HG03045 (cell line): ENCODE data around the gene SOCS7.

Experiments
- ATAC-seq: cut with Tn5 transposase; IDR thresholded peaks from one replicate; pipeline ENCODE4 v1.9.1; 2021; ENCODE audit warnings: mild to moderate bottlenecking, moderate library complexity; ENCODE audit not compliant: unreplicated experiment

SOCS7 gene

DNA sequence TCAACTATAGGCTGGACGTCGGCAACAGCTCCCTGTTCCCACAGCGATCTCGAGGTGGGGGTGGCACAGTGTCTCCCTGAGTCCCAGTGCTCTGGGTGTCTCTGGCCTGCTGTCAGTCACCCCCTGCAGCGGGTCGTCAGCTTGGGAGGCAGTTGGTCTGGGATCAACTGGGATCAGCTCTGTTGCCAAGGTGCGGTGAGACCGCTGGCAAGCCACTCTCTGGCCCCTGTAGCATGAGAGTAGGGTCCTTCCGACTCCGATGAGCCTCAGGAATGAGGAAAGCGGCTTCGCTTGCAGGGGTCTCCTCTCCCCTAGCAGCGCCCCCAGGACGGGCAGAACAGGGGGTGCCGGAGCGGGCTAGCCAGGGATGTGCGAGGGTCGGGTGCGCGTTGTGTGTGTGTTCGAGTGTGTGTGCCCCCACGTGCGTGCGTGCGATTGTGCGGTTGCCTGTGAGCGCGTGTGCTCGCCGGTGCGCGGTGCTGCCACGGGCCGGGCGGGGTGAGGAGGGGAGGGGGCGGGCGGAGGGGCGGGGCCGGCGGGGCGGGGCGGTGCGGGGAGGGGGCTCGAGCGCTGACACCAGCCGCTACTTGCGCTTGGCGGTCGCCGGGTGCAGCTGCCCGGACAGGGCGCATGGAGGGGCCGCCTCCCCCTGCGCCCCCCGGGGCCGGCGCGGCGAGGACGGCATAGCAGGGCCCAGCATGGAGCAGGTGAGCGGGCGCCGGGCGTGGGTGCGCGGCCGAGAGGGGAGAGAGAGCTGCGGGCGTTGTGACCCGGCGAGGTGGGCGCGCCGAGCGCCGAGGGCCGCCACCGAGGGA lies 67.3 kb downstream of the SOCS7 start:
- ATAC-seq: no peak

DNA sequence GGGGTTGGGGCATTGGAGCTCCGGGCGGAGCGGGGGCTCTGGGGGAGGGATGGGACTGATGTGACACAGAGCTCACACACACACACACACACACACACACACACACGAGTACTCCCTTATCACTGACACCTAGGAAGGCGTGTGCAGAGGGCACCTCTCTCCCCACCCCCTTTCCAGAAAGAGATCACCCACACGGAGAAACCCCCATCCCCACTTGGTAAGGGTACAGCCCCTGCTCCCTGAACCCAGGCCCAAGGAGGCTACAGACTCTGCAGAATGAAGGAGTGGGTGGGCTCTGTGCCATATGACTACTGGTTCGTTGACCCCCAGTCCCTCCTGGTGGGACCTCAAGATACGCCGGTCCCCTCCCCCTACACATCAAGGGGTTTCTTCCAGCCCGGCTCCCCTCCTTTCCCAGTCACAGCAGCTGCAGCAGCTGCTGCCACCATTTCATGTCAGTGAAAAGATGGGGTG lies 67.9 kb downstream of the SOCS7 start:
- no peak for ATAC-seq

DNA sequence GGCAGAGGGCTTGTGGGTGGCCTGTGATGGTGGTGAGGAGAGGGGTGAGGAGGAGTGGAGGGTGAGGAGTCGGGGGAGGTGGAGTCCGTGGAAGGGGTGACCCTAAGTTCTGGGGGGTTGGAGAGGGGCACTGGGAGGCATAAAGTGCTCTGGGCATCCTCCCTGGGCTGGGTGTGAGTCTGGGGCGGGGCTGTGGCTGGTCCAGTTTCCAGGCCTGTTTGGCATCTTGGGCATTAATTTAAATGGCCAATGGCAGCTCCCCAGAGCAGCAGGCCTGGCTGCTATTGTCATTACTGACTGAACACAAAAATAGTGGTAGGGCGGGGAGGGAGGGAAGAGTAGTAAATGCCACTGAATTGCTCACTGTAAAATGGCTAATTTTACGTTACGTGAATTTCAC lies 68.9 kb downstream of the SOCS7 start:
- ATAC-seq: no peak

DNA sequence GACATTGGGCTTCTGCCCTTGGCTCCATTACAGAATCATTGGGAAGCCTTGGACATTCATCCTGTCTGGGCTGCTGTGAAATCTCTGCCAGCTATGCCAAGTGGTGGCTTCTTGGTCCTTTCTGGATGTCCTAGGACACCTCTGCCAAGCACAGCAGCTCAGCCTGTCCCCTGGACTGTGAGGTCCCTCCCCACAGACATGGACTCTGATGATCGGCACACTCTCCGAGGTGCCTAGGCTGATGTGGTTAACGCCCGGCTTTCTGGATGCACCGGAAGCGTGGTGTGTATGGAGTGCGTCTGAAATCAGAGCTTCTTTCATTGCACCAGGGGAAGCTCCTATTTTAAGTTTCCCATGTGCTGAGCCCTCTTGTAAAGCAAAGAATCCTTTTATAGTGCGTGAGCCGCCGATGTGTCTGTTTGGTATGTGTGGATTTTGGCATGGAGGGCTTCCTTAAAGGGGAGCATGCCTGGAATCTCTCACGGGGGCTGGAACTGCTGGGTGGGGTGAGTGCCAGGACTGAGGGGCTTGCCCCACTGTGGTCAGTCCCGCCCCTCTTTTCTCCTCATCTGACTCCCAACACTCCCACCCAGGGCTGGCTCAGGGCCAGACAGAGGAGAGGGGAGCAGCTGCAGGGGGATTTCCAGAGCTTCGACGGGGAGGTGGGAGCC lies 69.7 kb downstream of the SOCS7 start:
- ATAC-seq: no peak

DNA sequence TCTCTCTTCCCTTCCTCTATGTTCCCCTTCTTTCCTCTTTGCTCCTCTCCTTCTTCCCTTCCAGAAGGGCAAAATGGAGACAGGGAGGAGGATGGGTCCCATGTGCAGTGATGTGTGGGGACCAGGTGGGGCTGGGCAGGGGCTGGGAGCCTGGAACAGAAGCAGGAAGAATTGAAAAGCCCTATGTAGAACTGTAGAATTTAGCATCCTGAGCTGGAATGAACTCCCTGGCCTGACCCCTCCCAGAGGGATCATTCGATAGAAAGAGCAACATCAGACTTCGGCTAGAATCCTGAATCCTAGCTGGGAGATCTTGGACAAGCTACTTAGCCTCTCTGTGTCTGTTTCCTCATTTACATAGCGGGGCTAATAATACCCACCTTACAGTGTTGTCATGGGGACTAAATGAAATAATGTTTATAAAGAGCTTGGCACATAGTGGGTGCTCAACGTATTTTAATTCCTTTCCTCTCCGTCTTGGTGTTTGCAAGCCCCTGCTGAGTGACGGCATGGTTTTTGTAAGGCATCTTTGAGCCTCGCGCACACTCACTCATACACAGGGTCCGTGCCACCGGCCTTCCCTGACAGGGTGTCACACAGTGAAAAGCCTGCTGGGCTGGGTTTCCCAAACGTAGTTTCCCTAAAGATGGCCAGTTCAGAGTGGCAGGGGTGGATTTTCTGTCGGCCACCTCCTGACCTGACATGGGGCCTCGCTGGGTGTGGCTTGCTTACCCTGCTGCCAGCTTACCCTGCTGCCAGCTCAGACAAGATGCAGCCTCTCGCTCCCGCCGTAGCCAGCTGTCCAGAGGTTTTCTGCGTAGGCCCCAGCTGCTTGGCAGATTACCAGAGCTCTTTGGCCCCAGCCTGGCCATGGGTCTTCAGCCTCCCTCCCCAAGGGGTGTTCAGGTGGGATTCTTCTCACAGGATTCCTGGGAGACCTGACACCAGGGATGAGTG lies 70.5 kb downstream of the SOCS7 start:
- ATAC-seq: no peak

DNA sequence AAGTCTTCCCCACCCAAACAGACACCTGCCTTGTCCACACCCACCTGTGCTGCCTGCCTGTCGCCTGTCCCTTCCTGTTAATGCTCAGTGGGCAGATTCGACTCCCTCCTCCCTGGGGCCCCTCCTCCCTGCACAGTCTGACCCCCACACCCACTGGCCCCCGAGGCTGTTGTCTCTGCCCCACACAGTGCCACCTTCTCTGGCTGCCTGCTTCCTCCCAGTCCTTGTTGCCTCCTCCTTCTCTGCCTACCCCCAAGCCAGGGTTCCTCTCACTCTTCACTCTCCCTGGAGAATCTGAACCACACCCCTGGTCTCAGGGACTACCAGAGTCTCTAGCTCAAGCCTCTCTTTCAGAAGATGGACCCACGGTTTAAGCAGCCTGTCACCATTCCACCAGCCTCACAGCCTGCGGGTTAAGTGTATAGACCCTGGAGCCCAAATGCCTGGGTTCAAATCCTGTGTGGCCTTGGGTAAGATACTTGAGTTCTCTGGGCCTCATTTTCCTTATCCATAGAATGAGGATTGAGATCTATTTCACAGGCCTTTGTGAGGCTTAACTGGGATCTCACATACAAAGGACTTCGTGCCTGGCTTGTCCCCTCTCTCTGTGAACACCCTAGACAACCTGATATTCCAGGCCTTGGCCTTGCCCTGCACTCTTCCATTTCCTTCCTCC lies 72.8 kb downstream of the SOCS7 start:
- no peak for ATAC-seq

DNA sequence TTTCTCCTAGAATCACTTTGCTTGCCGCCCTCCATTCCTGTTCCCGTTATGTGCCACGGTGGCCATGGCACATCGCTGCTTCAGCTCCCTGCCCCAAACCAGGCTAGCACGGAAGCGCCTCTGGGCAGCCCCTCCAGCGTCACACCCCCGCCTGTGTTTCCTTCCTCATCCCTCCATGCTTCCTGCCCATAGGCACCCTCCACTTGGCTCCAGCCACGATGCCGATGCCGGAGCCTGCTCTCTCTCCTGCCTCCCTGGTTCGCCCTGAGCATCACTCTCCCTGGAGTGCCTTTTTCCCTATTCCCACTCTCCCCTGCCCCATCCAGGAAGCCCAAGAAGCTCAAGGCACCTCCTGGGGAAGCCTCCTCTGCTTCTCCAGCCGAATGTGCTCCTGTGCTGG lies 73.4 kb downstream of the SOCS7 start:
- ATAC-seq: no peak

DNA sequence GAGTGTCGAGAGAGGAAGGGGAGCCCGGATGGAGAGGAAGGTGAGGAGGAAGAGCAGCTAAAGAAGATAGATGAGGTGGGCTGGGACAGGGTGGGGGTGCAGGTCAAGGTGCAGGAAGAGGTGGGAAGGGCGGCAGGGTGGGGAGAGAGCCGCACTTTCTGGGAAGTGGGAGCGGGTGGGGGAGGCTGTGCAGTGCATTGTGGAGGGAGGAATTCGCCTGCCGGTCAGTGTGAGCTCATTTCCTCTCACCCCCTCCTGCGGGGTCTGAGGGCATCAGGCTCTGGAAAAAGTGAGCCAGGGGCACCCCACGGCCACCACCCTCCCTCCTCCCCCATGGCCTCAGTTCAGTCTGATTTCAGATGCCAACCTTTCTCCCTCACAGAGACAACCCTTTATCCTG lies 74.1 kb downstream of the SOCS7 start:
- ATAC-seq: no peak

DNA sequence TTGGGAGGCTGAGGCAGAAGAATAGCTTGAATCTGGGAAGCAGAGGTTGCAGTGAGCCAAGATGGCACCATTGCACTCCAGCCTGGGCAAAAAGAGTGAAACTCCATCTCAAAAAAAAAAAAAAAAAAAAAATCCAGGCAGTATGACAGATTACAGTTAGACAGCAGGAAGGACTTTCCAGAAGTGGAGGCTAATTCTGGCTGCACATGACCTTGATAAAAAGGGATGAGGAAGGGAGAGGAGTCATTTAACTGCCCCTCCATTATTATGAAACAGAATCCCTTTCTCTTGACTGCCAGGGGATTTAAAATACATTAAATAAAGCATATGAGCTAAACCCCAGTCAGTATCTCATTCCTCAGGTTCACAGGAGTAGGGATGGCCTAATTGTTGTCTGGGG lies 74.8 kb downstream of the SOCS7 start:
- ATAC-seq: no peak

DNA sequence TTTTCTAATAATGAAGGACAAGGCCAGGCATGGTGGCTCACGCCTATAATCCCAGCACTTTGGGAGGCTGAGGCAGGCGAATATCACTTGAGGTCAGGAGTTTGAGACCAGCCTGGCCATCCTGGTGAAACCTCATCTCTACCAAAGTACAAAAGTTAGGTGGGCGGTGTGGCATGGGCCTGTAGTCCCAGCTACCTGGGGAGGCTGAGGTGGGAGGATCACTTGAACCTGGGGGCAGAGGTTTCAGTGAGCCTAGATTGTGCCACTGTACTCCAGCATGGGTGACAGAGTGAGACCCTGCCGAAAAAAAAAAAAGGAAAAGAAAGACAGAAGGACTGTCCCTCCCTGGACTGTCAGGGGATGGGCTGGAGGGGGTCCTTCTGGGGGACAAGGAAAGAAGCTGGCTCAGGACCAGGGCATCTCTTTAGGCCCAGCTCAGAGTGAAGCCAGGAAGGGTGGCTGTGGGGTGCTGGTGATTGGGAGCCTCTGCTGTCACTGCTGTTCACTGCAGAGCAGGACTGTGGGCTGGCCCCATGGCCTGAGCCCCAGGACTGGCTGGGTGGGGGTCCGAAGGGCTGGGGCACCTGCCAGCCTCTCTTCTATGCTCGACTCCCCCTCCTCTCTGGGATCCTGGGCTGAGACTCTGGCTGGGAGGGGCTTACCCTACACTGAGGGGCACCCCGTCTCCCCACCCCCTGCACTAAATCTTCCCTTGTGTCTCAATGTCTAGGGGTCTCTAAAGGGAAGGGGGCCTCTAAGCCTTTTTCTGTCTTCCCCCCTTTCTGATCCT lies 75.7 kb downstream of the SOCS7 start:
- no peak for ATAC-seq

DNA sequence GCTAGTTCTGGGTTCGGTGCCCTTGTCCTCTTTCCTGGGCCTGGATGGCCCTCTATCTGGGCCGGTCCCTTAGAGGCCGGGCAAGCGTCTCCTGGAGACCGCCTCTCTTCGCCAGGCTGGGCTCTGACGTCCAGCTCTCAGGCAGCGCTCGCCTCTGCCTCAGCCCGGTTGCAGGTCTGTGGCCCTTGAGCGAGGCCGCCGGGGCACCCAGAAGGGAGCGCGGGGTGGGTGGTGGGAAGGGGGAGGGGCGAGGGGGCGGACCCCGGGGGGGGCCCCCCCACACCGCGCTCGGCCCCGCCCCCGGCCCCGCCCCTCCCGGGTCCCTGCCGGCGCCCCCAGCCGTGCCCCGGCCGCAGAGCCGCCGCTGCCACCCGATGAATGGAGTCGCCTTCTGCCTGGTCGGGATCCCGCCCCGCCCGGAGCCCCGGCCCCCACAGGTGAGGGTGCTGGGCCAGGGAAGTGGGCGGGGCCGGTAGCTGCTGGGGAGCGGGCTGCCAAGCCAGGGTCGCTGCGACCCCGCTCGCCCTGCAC lies 76.5 kb downstream of the SOCS7 start, which contains the start of gene ARHGAP23:
Gene ARHGAP23 (plus strand): TSS at position 353 of the 531 bp plus-strand sequence. CDS start 22 bp downstream, at position 375.
- ATAC-seq: no peak

DNA sequence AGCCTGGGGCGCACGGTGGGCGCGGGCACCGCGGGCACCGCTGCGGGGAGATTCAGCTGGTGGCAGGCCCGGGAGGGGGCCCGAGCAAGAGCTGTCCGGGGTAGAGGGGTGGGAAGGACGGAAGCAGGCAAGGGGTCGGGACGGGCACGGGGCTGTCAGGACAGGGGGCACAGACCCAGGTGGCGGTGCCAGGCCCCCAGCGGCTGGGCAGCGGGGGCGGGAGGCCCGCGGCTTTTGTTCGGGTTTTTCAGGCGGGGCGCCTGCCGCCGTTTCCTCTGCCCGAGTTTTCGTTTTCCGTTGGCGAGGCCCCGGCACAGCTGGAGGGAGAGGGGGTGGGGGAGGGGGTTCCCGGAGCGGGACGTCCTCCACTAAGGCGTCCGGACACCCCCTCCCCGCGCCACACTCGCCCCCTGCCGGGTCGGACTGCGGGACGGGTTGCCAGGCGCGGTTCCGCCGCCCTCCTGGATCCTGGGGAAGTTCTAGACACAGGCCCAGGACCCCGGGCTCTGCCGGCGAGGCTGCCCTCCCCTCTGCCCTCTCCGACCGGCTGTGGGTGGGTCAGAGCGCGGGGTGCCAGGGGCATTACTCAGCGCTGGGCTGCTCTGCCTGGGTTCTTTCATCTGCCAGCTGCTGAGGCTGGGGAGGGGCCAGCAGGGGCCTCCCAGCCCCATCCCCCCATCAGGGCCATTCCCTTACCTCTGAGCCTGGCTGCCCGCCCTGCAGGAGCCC lies 77.2 kb downstream of the SOCS7 start:
- ATAC-seq: no peak

DNA sequence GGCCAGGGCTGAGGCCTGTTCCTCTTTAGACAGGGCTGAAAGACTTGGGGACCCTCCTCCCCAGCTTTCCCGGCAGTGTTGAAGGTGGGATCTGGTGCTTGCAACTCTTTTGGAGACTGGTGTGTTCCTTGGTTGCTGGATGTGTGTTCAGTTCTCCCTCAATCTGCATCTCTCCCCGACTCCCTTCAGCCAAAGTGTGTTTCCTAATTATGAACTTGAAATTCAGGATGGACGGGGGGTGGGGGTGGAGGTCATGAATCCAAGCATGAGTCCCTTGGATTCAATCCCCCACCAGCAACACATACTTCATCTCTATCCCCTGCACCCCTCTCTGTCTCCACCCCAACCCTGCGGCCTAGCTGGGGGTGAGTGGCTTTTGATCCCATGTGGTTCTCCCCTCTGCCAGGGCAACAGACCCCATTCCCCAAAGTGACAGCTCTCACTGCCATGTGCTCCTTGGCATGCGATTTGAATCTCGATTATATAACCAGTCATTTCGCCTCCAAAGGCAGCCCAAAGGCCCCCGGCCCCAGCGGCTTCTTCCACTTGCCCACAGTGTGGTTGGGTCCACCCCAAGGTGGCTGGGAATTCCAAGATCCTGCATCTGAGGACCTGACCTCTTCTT lies 77.9 kb downstream of the SOCS7 start:
- no peak for ATAC-seq

DNA sequence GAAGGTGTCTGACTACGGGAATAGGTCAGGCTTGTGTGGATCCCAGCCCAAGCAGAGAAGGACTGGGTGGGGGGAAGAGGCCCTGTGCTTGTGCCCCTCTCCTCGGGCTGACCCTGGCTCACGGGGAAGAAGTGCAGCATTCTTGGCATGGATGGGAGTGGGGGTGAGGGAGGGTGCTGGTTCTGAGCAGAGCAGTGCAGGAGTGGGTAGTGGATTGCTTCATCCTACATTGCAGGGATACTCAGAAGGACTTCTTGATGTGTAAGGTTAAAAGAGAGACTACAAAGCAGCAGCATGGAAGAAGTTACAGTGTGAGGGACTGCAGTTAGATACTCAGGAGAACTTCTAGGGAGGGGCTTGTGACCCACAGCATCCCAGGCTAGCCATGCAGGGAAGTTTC lies 78.7 kb downstream of the SOCS7 start:
- ATAC-seq: no peak

DNA sequence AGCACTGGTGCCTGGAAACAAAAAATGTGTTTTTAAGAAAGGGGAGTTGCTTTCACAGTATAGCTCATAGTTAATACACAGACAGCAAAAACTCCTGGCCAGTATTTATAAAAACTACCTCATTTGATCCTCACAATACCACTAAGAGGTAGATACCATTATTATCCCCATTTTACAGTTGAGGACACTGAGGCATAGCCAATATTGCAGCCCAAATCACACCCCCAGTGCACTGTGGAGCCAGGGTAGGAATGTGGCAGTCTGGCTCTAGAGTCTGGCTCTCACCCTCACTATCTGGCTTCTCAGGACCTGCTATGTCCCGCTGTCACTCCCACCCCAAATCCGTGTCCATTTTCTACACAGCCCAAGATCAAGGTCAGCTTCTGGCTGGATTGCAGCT lies 79.2 kb downstream of the SOCS7 start:
- ATAC-seq: no peak

DNA sequence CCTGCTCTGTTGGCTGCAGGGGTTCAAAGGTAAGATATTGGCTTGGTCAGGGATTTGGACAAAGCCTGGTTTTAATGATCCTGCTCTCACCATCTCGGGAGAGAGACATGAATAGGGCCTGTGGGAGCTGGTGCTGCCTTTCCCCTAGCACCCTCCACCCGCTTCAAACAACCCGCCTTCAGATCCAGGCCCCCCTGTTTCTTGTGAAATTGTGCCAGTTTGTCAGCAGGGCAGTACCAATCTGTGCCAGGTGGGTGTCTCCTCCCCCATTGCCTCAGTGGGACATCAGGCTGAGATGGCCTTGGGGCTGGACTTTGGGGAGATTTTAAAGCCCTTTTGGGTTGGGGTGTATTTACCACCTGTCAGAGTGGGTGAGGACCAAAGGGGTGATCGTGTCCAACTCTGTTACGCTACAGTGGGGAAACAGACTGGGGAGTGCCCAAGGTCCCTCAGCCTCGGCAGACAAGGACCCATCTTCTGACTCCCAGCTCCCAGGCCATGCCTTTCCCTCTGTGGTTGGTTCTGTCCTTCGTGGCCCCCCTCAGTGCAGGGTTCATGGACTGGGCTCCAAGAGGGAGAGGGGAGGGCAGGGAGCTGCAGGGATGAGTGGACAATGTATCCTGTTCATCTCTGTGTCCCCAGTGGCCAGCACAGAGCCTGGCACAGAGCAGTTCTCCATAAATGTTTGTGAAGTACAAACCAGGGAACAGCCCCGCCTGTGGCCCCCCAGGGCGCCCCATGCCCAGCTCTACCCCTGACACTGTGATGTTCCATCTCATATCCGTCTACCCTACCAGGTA lies 79.9 kb downstream of the SOCS7 start:
- ATAC-seq: no peak

DNA sequence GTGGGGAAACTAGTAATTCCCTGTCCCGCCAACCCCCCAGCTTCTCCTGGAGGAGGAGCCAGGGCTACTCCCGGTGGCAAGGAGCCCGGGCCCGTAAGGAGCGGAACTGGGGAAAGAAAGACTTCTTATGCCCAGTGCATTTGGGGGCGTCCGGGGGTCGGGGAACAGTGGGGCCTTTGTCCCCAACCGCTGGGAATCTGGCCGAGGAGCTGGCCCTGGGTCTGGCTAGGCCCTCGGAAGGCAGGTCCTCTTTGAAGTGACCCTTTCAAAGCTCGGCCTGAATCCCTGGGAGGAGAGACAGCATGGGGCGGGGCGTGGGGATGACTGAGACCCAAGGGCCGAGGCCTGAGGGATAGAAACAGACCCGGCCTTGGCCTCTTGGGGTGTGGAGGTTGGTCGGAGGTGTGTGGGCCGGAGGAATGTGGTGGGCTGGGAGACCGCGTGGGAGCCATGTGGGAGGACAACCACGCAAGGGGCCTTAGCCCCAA lies 82.6 kb downstream of the SOCS7 start:
- no peak for ATAC-seq
